WERI-Rb-1 (cell line): ENCODE measurements around the gene NCOA4.

Experiments used
- DNase-seq: peaks from one replicate; pipeline ENCODE4 v3.0.0-alpha.2; 2020
- H3K27ac ChIP-seq: fragments of 250-450 bp; sonication (Bioruptor Pico); 2 replicates; pipeline ENCODE4 v1.5.1; 2020; ENCODE audit warnings: mild to moderate bottlenecking, moderate library complexity
- H3K27me3 ChIP-seq: fragments of 250-450 bp; sonication (Bioruptor Pico); 2 replicates; pipeline ENCODE4 v1.5.1; 2021; ENCODE audit warnings: mild to moderate bottlenecking, low read depth, moderate library complexity; ENCODE audit not compliant: insufficient read depth, severe bottlenecking
- H3K36me3 ChIP-seq: fragments of 250-450 bp; sonication (Bioruptor Pico); 2 replicates; pipeline ENCODE4 v1.5.1; 2020; ENCODE audit warnings: mild to moderate bottlenecking, moderate library complexity
- H3K4me3 ChIP-seq: 2 replicates; pipeline ENCODE4 v1.5.1; 2011; ENCODE audit warnings: low read depth, mild to moderate bottlenecking, control low read depth, low read length
- H3K9me3 ChIP-seq: fragments of 250-450 bp; sonication (Bioruptor Pico); 2 replicates; pipeline ENCODE4 v1.5.1; 2021; ENCODE audit warnings: mild to moderate bottlenecking, moderate library complexity; ENCODE audit not compliant: severe bottlenecking
- TF ChIP-seq, protein P1 (sequence below): IDR thresholded peaks from 2 replicates; pipeline ENCODE4 v1.5.1; 2011; ENCODE audit warnings: low read depth, mild to moderate bottlenecking, control low read depth, inconsistent platforms, low read length

NCOA4 gene

DNA sequence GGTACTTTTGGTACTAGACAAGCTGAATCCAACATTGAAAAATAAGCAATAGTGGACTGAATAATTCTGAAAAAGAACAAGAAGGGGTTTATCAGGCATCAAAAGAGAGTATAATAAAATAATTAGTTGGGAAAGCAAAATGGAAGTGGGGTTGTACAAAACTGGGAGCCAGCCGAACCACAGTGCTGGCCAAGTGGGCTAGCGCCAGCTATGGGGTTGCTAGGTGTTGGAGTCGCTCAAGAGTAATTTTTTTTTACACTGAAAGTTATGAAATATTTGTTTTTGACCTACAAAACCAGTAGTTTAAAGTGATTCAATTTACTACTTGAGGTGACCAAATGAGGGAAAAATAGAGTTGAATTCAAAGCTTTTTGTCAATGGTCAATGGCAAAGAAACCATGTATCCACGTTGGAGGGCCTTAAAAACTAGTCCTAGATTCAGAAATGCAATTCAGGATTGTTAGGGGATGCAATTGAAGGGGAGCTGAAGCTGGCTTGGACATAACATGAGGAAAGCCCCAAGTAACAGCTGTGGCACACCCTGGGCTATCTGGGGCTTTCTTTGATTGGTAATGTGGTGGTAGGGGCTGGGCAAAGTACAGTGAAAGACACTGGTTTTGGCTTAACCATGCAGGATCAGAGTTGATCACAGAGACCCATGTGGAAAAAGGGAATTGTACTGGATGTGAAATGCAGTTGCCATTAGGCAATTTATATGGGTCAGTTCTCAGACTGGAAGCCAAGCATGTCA is 43.9 kb upstream of the NCOA4 start:
- H3K27ac ChIP-seq: no peak overlapping the region
- DNase-seq: no peak
- no peaks in the 10 kb centered on the region for H3K9me3 ChIP-seq
- TF ChIP-seq, protein P1, sequence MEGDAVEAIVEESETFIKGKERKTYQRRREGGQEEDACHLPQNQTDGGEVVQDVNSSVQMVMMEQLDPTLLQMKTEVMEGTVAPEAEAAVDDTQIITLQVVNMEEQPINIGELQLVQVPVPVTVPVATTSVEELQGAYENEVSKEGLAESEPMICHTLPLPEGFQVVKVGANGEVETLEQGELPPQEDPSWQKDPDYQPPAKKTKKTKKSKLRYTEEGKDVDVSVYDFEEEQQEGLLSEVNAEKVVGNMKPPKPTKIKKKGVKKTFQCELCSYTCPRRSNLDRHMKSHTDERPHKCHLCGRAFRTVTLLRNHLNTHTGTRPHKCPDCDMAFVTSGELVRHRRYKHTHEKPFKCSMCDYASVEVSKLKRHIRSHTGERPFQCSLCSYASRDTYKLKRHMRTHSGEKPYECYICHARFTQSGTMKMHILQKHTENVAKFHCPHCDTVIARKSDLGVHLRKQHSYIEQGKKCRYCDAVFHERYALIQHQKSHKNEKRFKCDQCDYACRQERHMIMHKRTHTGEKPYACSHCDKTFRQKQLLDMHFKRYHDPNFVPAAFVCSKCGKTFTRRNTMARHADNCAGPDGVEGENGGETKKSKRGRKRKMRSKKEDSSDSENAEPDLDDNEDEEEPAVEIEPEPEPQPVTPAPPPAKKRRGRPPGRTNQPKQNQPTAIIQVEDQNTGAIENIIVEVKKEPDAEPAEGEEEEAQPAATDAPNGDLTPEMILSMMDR: no peak
- no peaks in the 10 kb centered on the region for H3K36me3 ChIP-seq
- no peaks in the 10 kb centered on the region for H3K27me3 ChIP-seq
- no peak overlapping the region for H3K4me3 ChIP-seq

DNA sequence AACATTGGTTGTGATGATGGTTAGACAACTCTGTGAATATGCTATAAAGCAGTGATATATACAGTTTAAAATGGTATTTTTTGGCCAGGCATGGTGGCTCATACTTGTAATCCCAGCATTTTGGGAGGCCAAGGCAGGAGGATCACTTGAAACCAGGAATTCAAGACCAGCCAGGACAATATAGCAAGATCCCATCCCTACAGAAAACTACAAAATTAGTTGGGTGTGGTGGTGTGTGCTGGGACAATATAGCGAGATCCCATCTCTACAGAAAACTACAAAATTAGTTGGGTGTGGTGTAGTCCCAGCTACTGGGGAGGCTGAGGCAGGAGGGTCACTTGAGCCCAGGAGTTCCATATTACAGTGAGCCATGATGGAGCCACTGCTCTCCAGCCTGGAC is 43.1 kb upstream of the NCOA4 start:
- Histone ChIP-seq H3K4me3 (no peak overlapping the region), H3K9me3 (no peaks in the 10 kb centered on the region), H3K36me3 (no peaks in the 10 kb centered on the region), H3K27ac (no peak overlapping the region), H3K27me3 (no peaks in the 10 kb centered on the region)
- TF ChIP-seq, protein P1: no peak
- DNase-seq: no peak

DNA sequence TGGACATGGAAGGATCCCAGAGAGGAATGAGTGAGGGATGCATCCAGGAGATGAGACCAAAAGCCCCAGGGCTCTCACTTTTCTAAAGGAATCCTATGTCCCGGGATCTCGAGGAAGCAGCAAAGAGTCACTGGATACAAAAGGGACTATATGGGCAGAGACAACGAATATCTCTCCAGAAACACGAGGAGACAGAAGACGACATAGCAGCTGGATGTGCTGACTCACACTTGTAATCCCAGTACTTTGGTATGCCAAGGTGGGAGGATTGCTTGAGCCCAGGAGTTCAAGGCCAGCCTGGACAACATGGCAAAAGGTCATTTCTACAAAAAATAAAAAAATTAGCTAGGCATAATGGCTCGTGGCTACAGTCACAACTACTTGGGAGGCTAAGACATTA is 40.3 kb upstream of the NCOA4 start:
- no peaks in the 10 kb centered on the region for H3K9me3 ChIP-seq
- TF ChIP-seq, protein P1: no peak

DNA sequence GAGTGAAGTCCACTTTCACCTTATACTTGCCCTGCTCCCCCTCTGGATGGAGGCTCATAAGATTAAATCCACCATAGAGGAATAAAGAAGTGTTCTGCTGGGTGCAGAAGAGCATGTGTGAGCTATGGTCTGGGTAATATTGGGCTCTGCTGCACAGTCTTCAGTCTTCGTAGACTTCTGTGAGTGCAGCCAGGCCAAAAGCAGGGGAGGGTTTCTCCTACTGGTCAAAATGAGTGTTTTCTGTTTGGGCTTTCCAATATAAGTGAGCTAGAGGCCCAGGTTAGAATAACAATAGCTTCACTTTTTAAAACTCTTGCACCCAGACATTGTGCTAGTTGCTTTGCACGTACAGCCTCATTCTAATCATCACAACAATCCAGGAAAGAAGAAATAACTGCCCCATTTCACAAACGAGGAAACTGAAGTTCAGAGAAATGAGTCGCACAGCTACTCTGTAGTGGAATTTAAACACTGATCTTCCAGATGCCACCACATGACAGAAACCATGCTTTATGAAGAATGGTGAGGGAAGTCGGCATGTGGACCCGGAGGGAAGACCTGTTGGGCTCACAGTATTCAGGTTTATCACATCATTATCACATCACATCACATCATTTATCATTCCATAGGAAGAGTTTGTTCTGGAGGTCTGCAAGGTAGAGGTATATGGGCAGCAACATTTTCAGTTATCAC is 39.5 kb upstream of the NCOA4 start:
- TF ChIP-seq, protein P1: no peak
- no peaks in the 10 kb centered on the region for H3K9me3 ChIP-seq
- no peak overlapping the region for H3K27ac ChIP-seq
- H3K36me3 ChIP-seq: no peaks in the 10 kb centered on the region
- DNase-seq: no peak
- H3K27me3 ChIP-seq: no peaks in the 10 kb centered on the region
- H3K4me3 ChIP-seq: no peak overlapping the region

More for the DNA sequence above, 40.3 kb upstream of the NCOA4 start:
- Histone ChIP-seq H3K27me3 (no peaks in the 10 kb centered on the region), H3K27ac (no peak overlapping the region), H3K4me3 (no peak overlapping the region), H3K36me3 (no peaks in the 10 kb centered on the region)
- no peak for DNase-seq

DNA sequence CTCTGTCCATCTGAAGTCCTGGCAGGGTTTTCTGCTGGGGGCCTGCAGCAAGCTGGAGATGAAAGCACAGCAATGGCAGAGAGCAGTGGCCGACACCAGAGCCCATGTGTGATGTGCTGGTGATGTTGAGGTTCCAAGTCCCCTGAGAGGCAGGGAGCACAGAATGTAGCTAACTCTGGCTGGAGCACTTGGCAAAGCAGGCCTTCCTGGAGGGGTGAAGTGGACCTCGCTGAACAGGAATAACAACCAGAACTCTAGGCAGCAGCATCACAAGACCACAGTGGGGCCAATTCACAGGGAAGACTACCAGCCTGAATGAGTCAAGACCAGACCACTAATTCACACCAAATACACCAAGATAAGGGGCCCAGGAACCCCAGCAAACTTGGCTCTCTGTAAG is 38.5 kb upstream of the NCOA4 start:
- no peaks in the 10 kb centered on the region for H3K27me3 ChIP-seq
- no peaks in the 10 kb centered on the region for H3K9me3 ChIP-seq
- no peak overlapping the region for H3K27ac ChIP-seq
- no peak overlapping the region for H3K4me3 ChIP-seq
- no peaks in the 10 kb centered on the region for H3K36me3 ChIP-seq
- DNase-seq: no peak
- TF ChIP-seq, protein P1: no peak
